Left ventricle myocardium inferior (tissue), 1 donor: ENCODE measurements around the gene TCERG1L. TPM values are rescaled to one million over a fixed set of nuclear protein-coding genes. Genes with fewer than 3 reads are reported as not detected.

Experiments used
- DNase-seq: peaks from one replicate; pipeline ENCODE4 v3.0.0-alpha.2; 2020
- H3K27ac ChIP-seq: fragments of 200-600 bp; replicated peaks from 2 replicates; pipeline ENCODE4 v1.8.0; 2021
- H3K27me3 ChIP-seq: fragments of 200-600 bp; 2 replicates; pipeline ENCODE4 v1.8.0; 2021; ENCODE audit warnings: low read depth
- H3K36me3 ChIP-seq: fragments of 200-600 bp; 2 replicates; pipeline ENCODE4 v1.8.0; 2021
- H3K4me1 ChIP-seq: fragments of 200-600 bp; 2 replicates; pipeline ENCODE4 v1.8.0; 2021
- H3K4me3 ChIP-seq: fragments of 200-600 bp; 2 replicates; pipeline ENCODE4 v1.8.0; 2021; ENCODE audit warnings: mild to moderate bottlenecking, moderate library complexity
- H3K9me3 ChIP-seq: fragments of 200-600 bp; replicated peaks from 2 replicates; pipeline ENCODE4 v1.8.0; 2021
- CTCF ChIP-seq: fragments of 200-600 bp; IDR thresholded peaks from 2 replicates; pipeline ENCODE4 v1.8.0; 2021; ENCODE audit warnings: antibody characterized with exemption, mild to moderate bottlenecking, borderline replicate concordance
- intact Hi-C: fragments of 100-400 bp; cut with micrococcal nuclease; formaldehyde crosslinking; loops from one replicate; pipeline ENCODE4 v1.11.0; 2022
- total RNA-seq: library from RNA; stranded (reverse); fragmentation: NEBNext Ultra II Directional; extraction: Animal tissue kit (Norgen Biotek cat#: 25700); gene quantifications from one replicate; pipeline ENCODE4 v1.2.1, GENCODE V29; 2021
- donor health status: DM: no; HTN: yes; CAD: no; lungs with severe emphysema.

The TCERG1L gene
- total RNA-seq, 1 donor from 2014 or later, result not detected

- no peaks in the 10 kb centered on the region for H3K9me3 ChIP-seq
- H3K27me3 ChIP-seq, result peaks cover 56% of the 10 kb centered on the region
- H3K36me3 ChIP-seq, result no peaks in the 10 kb centered on the region
- no peak overlapping the region for H3K4me3 ChIP-seq
- H3K4me1 ChIP-seq, result no peaks in the 10 kb centered on the region
- H3K27ac ChIP-seq, result no peak overlapping the region
- intact Hi-C loops, result no loop called here
- no peak for TF ChIP-seq CTCF
- DNase-seq, result no peak
Measured at GRCh38 chr10:131354380-131354779, 42.9 kb upstream of the TCERG1L start.

- Histone ChIP-seq H3K36me3 (no peaks in the 10 kb centered on the region), H3K27me3 (peaks cover 68% of the 10 kb centered on the region), H3K9me3 (no peaks in the 10 kb centered on the region), H3K27ac (no peak overlapping the region), H3K4me3 (no peak overlapping the region), H3K4me1 (no peaks in the 10 kb centered on the region)
- no peak for TF ChIP-seq CTCF
- no peak for DNase-seq
- intact Hi-C loops, result no loop called here
Measured at GRCh38 chr10:131352765-131353290, 41.3 kb upstream of the TCERG1L start.

- intact Hi-C loops, result no loop called here
- Histone ChIP-seq H3K4me3 (no peak overlapping the region), H3K27me3 (peaks cover 57% of the 10 kb centered on the region), H3K4me1 (no peaks in the 10 kb centered on the region), H3K9me3 (no peaks in the 10 kb centered on the region), H3K36me3 (no peaks in the 10 kb centered on the region), H3K27ac (no peak overlapping the region)
- TF ChIP-seq CTCF, result no peak
- DNase-seq, result no peak
Measured at GRCh38 chr10:131350660-131351059, 39.1 kb upstream of the TCERG1L start.

- intact Hi-C loops, result no loop called here
- H3K27ac ChIP-seq, result no peak overlapping the region
- H3K4me1 ChIP-seq, result no peaks in the 10 kb centered on the region
- peaks cover 57% of the 10 kb centered on the region for H3K27me3 ChIP-seq
- TF ChIP-seq CTCF, result no peak
- H3K9me3 ChIP-seq, result no peaks in the 10 kb centered on the region
- no peaks in the 10 kb centered on the region for H3K36me3 ChIP-seq
- no peak overlapping the region for H3K4me3 ChIP-seq
- no peak for DNase-seq
Measured at GRCh38 chr10:131350245-131350644, 38.7 kb upstream of the TCERG1L start.

GRCh38 chr10:131346456-131346855, 34.9 kb upstream of the TCERG1L start:
- Histone ChIP-seq H3K4me1 (no peaks in the 10 kb centered on the region), H3K36me3 (no peaks in the 10 kb centered on the region), H3K9me3 (no peaks in the 10 kb centered on the region), H3K4me3 (no peak overlapping the region), H3K27ac (no peak overlapping the region), H3K27me3 (peaks cover 60% of the 10 kb centered on the region)
- intact Hi-C loops, result no loop called here
- no peak for DNase-seq
- no peak for TF ChIP-seq CTCF
